NT2/D1 (cell line): ENCODE results near the gene NPAS3.

Source experiments
- DNase-seq: peaks from one replicate; pipeline ENCODE4 v3.0.0-alpha.2; 2011; ENCODE audit warnings: low read depth, low spot score
- H3K27me3 ChIP-seq: 2 replicates; pipeline ENCODE4 v1.6.0; 2011; ENCODE audit warnings: mild to moderate bottlenecking; ENCODE audit not compliant: insufficient read length, insufficient read depth
- H3K36me3 ChIP-seq: 2 replicates; pipeline ENCODE4 v1.6.1; 2011; ENCODE audit warnings: mild to moderate bottlenecking, low read length, mixed read lengths; ENCODE audit not compliant: insufficient read depth, insufficient read length
- H3K4me1 ChIP-seq: 2 replicates; pipeline ENCODE4 v1.5.1; 2011; ENCODE audit not compliant: insufficient read depth, insufficient read length
- H3K4me3 ChIP-seq: 2 replicates; pipeline ENCODE4 v1.5.1; 2011; ENCODE audit warnings: low read depth; ENCODE audit not compliant: insufficient read length
- H3K9ac ChIP-seq: 2 replicates; pipeline ENCODE4 v1.6.0; 2011; ENCODE audit warnings: low read depth; ENCODE audit not compliant: insufficient read length
- H3K9me3 ChIP-seq: 2 replicates; pipeline ENCODE4 v1.5.1; 2011; ENCODE audit warnings: mild to moderate bottlenecking, low read length; ENCODE audit not compliant: insufficient read depth
- SUZ12 ChIP-seq: IDR thresholded peaks from 2 replicates; pipeline ENCODE4 v1.6.1; 2011; ENCODE audit not compliant: insufficient read length, insufficient read depth; ENCODE audit errors: extremely low read depth
- YY1 ChIP-seq: IDR thresholded peaks from 2 replicates; pipeline ENCODE4 v1.6.1; 2011; ENCODE audit not compliant: insufficient read length, insufficient read depth
- ZNF274 ChIP-seq: IDR thresholded peaks from 2 replicates; pipeline ENCODE4 v1.6.1; 2011; ENCODE audit warnings: mild to moderate bottlenecking, low read depth, low read length

Gene NPAS3

DNA sequence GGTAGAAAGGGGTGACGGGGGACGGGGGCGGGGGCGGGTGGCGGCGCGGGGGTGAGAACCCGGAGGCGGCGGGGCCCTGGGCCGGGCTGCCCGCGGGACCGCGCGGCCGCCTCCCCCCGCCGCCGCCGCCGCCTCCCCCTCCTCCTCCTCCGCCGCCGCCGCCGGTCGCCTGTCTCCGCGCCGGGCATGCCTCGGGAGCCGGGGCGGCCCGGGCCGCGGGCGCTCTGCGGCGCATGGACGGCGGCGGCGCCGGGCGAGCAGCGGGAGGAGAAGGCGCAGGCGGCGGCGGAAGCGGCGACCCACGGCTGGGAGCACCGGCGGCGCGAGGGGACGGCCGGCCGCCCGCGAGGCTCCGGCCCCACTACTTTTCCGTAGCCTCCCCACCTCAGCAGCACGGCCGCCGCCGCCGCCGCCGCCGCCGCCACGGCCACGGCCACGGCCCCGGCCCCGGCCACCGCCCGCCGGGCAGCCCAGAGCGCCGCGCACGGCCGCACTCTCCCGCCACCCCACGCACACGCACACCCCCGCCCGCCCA, at the start of gene NPAS3:
NPAS3 (plus strand) TSS at position 161 of the 535 bp plus-strand sequence.
- Histone ChIP-seq H3K4me1 (no peaks in the 10 kb centered on the region), H3K9ac (peak within 1 kb of the TSS; percentile 56), H3K36me3 (no peaks in the 10 kb centered on the region), H3K4me3 (peak within 1 kb of the TSS; percentile 45), H3K9me3 (no peaks in the 10 kb centered on the region), H3K27me3 (peaks cover 58% of the 10 kb centered on the region)
- DNase-seq = no peak
- TF ChIP-seq YY1 = no peak
- no peak for TF ChIP-seq ZNF274
- no peak for TF ChIP-seq SUZ12

DNA sequence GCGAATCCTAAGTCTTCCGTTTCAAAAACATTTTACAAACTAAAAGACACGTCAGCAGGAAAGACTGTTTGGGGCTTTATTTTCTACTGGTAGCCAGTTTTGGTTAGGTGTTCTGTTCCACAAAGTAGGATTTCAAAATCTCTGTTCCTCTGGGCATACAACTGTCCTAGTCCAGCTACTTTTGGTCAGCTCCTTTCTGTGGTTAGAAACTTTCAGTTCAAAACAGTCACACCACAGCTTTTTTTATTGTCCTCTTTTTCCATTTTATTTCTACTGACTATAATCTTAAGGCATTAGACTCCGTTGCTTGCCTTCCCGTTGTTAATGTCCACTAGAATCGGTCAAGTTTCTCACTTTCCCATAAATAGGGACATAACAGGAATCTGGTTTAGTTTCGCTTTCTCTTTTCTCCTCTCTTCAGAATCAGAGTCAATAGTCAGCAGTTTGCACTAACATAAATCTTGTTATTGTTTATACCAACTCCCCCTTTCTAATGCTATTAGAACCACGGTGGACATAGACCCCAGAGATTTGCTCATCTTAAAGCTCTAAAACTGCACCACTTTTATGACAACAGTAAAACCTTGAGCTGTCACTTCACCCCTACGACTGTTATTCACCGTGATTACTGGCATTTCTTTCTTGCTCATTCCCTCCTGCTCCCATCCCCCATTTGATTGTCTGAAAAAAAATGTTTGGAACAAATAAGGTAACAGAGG, 41.5 kb upstream of the NPAS3 start:
- H3K27me3 ChIP-seq = no peaks in the 10 kb centered on the region
- H3K4me3 ChIP-seq = no peak overlapping the region
- no peak for DNase-seq
- H3K4me1 ChIP-seq = no peaks in the 10 kb centered on the region
- H3K9ac ChIP-seq = no peak overlapping the region
- no peak for TF ChIP-seq ZNF274
- TF ChIP-seq SUZ12 = no peak
- TF ChIP-seq YY1 = no peak
- H3K9me3 ChIP-seq = no peaks in the 10 kb centered on the region
- no peaks in the 10 kb centered on the region for H3K36me3 ChIP-seq

DNA sequence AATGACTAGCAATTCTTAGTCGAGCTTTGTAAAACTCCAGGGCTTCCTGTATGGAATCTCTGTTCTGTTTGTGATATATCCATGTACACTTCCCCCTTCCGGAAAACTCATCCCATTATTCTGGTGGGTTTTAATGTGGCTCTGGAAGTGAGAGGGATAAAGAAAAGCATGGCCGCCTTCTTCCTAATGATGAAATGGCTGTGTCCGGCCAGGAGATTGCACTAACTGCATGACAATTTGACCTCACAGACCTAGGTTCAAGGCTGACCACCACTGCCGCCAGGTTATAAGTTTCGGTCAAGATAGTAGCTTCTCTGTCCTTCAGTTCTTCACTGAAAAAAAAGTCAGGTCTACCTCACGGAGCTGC, 41.0 kb upstream of the NPAS3 start:
- Histone ChIP-seq H3K4me3 (no peak overlapping the region), H3K9ac (no peak overlapping the region), H3K4me1 (no peaks in the 10 kb centered on the region), H3K36me3 (no peaks in the 10 kb centered on the region), H3K27me3 (no peaks in the 10 kb centered on the region), H3K9me3 (no peaks in the 10 kb centered on the region)
- no peak for DNase-seq
- TF ChIP-seq YY1 = no peak

GRCh38 chr14:32898876-32899275, 39.8 kb upstream of the NPAS3 start:
- Histone ChIP-seq H3K4me1 (no peaks in the 10 kb centered on the region), H3K9ac (no peak overlapping the region), H3K9me3 (no peaks in the 10 kb centered on the region), H3K27me3 (no peaks in the 10 kb centered on the region), H3K4me3 (no peak overlapping the region), H3K36me3 (no peaks in the 10 kb centered on the region)
- TF ChIP-seq ZNF274 = no peak
- no peak for TF ChIP-seq YY1
- TF ChIP-seq SUZ12 = no peak
- no peak for DNase-seq

DNA sequence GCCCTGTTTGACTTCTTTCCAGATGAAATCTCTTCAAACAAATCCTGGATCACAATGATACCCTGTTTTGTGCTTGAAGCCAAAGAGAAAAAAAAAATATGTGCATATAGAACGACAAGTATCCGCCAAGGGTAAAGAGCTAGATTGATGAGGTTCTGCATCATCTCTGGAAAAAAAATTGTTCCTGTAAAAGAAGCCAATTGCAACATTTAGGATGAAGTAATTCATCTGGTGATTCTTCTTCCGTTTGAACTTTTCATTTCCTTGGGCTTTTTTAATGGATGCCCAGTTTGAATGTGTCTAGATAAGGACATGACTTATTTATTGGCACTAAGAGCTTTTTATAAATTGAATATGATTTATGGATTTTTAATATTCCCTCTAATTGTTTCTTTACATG, 38.1 kb upstream of the NPAS3 start:
- H3K36me3 ChIP-seq = no peaks in the 10 kb centered on the region
- no peak for TF ChIP-seq YY1
- TF ChIP-seq SUZ12 = no peak
- no peak for TF ChIP-seq ZNF274

DNA sequence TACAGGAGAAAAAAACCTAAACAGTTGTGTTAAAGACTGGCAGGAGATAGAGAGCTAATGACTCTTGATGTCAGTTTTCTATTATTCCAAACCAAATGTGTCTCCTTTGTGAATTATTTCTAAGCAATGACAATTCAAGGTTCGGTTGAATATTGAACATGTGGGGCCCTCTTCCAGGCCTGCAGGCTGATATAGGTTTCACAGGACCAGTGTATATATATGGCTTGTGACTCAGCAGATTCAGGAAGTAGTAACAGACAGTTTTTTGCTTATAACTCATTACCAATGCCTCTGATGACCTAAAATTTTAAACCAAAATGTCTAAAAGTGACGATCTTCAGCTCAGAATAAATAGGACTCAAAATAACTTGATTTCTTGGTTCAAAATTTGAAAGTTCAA, 33.7 kb upstream of the NPAS3 start:
- TF ChIP-seq YY1 = no peak
- TF ChIP-seq ZNF274 = no peak
- no peak for TF ChIP-seq SUZ12

More for the DNA sequence above, 38.1 kb upstream of the NPAS3 start:
- Histone ChIP-seq H3K4me1 (no peaks in the 10 kb centered on the region), H3K9ac (no peak overlapping the region), H3K9me3 (no peaks in the 10 kb centered on the region), H3K4me3 (no peak overlapping the region), H3K27me3 (no peaks in the 10 kb centered on the region)
- no peak for DNase-seq

GRCh38 chr14:32906672-32907071, 32.0 kb upstream of the NPAS3 start:
- Histone ChIP-seq H3K4me1 (no peaks in the 10 kb centered on the region), H3K4me3 (no peak overlapping the region), H3K9me3 (no peaks in the 10 kb centered on the region), H3K9ac (no peak overlapping the region), H3K36me3 (no peaks in the 10 kb centered on the region), H3K27me3 (no peaks in the 10 kb centered on the region)
- TF ChIP-seq SUZ12 (no peak), ZNF274 (no peak), YY1 (no peak)
- no peak for DNase-seq

More for the DNA sequence above, 33.7 kb upstream of the NPAS3 start:
- Histone ChIP-seq H3K36me3 (no peaks in the 10 kb centered on the region), H3K4me1 (no peaks in the 10 kb centered on the region), H3K9ac (no peak overlapping the region), H3K9me3 (no peaks in the 10 kb centered on the region), H3K27me3 (no peaks in the 10 kb centered on the region), H3K4me3 (no peak overlapping the region)
- DNase-seq = no peak
